H1 (cell line): ENCODE measurements around the gene IFI16. TPM values are rescaled to one million over a fixed set of nuclear protein-coding genes. Genes with fewer than 3 reads are reported as not detected.

Experiments
- CTCF ChIA-PET: fragments of 300-600 bp; sonication (Branson Sonifier 250); formaldehyde crosslinking; loops from one replicate; lab custom pipeline; 2021; ENCODE audit not compliant: partially characterized antibody; lab: Charles Lee
- POLR2A ChIA-PET: fragments of 300-600 bp; sonication (Branson Sonifier 250); formaldehyde crosslinking; loops from one replicate; lab custom pipeline; 2021; ENCODE audit warnings: inconsistent platforms; ENCODE audit not compliant: partially characterized antibody; lab: Charles Lee
- DNase-seq, 2 experiments: peaks; one replicate each; pipeline versions ENCODE4 v3.0.0 to v3.0.0-alpha.2; 2010 to 2022; ENCODE audit warnings: low spot score in 2 of 2, low read depth in 1 of 2, mixed read lengths in 1 of 2
- FAIRE-seq: peaks from 2 replicates; lab custom pipeline; 2011; peaks lifted over from hg19 to GRCh38; lab: Jason Lieb, UNC
- H2AFZ ChIP-seq: 2 replicates; pipeline ENCODE4 v1.8.1; 2012; ENCODE audit warnings: low read length, inconsistent platforms
- H2AK5ac ChIP-seq: 2 replicates; pipeline ENCODE4 v1.6.1; 2013; ENCODE audit warnings: low read depth, low read length
- H2BK120ac ChIP-seq: replicated peaks from 2 replicates; pipeline ENCODE3; 2013; ENCODE audit warnings: low read depth, low read length, inconsistent platforms
- H2BK12ac ChIP-seq: 2 replicates; pipeline ENCODE4 v1.6.1; 2013; ENCODE audit warnings: low read depth, low read length
- H2BK15ac ChIP-seq: 2 replicates; pipeline ENCODE4 v1.6.1; 2013; ENCODE audit warnings: low read length
- H2BK20ac ChIP-seq: 2 replicates; pipeline ENCODE4 v1.6.1; 2013; ENCODE audit warnings: low read length
- H2BK5ac ChIP-seq: 2 replicates; pipeline ENCODE4 v1.6.1; 2013; ENCODE audit warnings: low read depth, low read length
- H3K14ac ChIP-seq: 2 replicates; pipeline ENCODE4 v1.6.1; 2013; ENCODE audit warnings: inconsistent platforms; ENCODE audit not compliant: insufficient read length
- H3K18ac ChIP-seq: 2 replicates; pipeline ENCODE4 v1.6.1; 2013; ENCODE audit warnings: low read length; ENCODE audit errors: extremely low read depth
- H3K23ac ChIP-seq: 2 replicates; pipeline ENCODE4 v1.6.1; 2013; ENCODE audit warnings: inconsistent platforms; ENCODE audit not compliant: insufficient read length
- H3K23me2 ChIP-seq: 2 replicates; pipeline ENCODE4 v1.6.1; 2013; ENCODE audit warnings: low read depth, low read length
- H3K27ac ChIP-seq: 2 replicates; pipeline ENCODE4 v1.6.1; 2011; ENCODE audit warnings: low read depth, low read length, inconsistent platforms
- H3K27me3 ChIP-seq, 4 experiments: replicated peaks in 1 of 4; 1 replicate in 1 of 4; 2 replicates in 3 of 4; pipeline versions ENCODE4 v1.6.1 to v1.8.1; 2011 to 2013; ENCODE audit warnings: low read length in 3 of 4, mild to moderate bottlenecking in 3 of 4, inconsistent platforms in 2 of 4, mixed read lengths in 2 of 4, moderate library complexity in 1 of 4; ENCODE audit not compliant: control insufficient read depth in 3 of 4, insufficient read depth in 3 of 4; ENCODE audit errors: extremely low read depth in 1 of 4
- H3K36me3 ChIP-seq, 4 experiments: 2 replicates each; pipeline versions ENCODE4 v1.6.1 to v1.8.1; 2011 to 2013; ENCODE audit warnings: mild to moderate bottlenecking in 4 of 4, low read length in 3 of 4, moderate library complexity in 2 of 4, control low read depth in 1 of 4, inconsistent platforms in 1 of 4; ENCODE audit not compliant: insufficient read depth in 4 of 4, control insufficient read depth in 2 of 4
- H3K4ac ChIP-seq: replicated peaks from 2 replicates; pipeline ENCODE3; 2013; ENCODE audit warnings: low read length, low read depth, mixed read lengths, inconsistent platforms; ENCODE audit not compliant: insufficient read length
- H3K4me1 ChIP-seq, 4 experiments: replicated peaks in 1 of 4; 1 replicate in 1 of 4; 2 replicates in 3 of 4; pipeline versions ENCODE4 v1.6.1 to v1.8.1; 2011 to 2013; ENCODE audit warnings: low read length in 3 of 4, inconsistent platforms in 2 of 4, mixed read lengths in 1 of 4; ENCODE audit not compliant: insufficient read depth in 4 of 4, control insufficient read depth in 3 of 4
- H3K4me2 ChIP-seq, 2 experiments: 2 replicates each; pipeline versions ENCODE4 v1.6.1 to v1.8.1; 2011 to 2013; ENCODE audit warnings: low read depth in 2 of 2, low read length in 2 of 2, control low read depth in 1 of 2, inconsistent platforms in 1 of 2, mild to moderate bottlenecking in 1 of 2; ENCODE audit not compliant: insufficient read depth in 1 of 2
- H3K4me3 ChIP-seq, 4 experiments: fragments of 200-600, 300-600 bp in 1 of 4; sonication (generic), shearing (Covaris generic), sonication (Bioruptor Twin) in 1 of 4; 2 replicates each; pipeline versions ENCODE4 v1.5.1 to v1.8.1; 2011 to 2016; ENCODE audit warnings: low read length in 4 of 4, low read depth in 3 of 4, control low read depth in 2 of 4, inconsistent platforms in 2 of 4, mild to moderate bottlenecking in 2 of 4, mixed read lengths in 1 of 4, moderate library complexity in 1 of 4; ENCODE audit not compliant: insufficient read depth in 2 of 4; ENCODE audit errors: extremely low read depth in 1 of 4
- H3K56ac ChIP-seq: replicated peaks from 2 replicates; pipeline ENCODE3; 2013; ENCODE audit warnings: low read depth, mild to moderate bottlenecking, mixed read lengths, low read length, inconsistent platforms; ENCODE audit not compliant: insufficient read length
- H3K79me1 ChIP-seq: 2 replicates; pipeline ENCODE4 v1.6.1; 2013; ENCODE audit warnings: low read depth, low read length, control low read depth
- H3K79me2 ChIP-seq, 2 experiments: 2 replicates each; pipeline versions ENCODE4 v1.6.1 to v1.8.1; 2012 to 2013; ENCODE audit warnings: low read length in 2 of 2, mild to moderate bottlenecking in 2 of 2, inconsistent platforms in 1 of 2; ENCODE audit not compliant: insufficient read depth in 2 of 2, control insufficient read depth in 1 of 2
- H3K9ac ChIP-seq, 4 experiments: replicated peaks in 1 of 4; 1 replicate in 1 of 4; 2 replicates in 3 of 4; pipeline versions ENCODE4 v1.6.1 to v1.8.1; 2011 to 2013; ENCODE audit warnings: low read depth in 3 of 4, low read length in 3 of 4, control low read depth in 2 of 4, mild to moderate bottlenecking in 2 of 4, moderate library complexity in 2 of 4, inconsistent platforms in 1 of 4; ENCODE audit errors: extremely low read depth in 1 of 4
- H3K9me3 ChIP-seq, 2 experiments: 2 replicates each; pipeline versions ENCODE4 v1.6.1 to v1.8.1; 2012 to 2013; ENCODE audit warnings: mild to moderate bottlenecking in 2 of 2, moderate library complexity in 2 of 2, control low read depth in 1 of 2, inconsistent platforms in 1 of 2, low read depth in 1 of 2, low read length in 1 of 2, mixed read lengths in 1 of 2; ENCODE audit not compliant: insufficient read depth in 2 of 2
- H4K20me1 ChIP-seq, 2 experiments: replicated peaks in 1 of 2; 2 replicates each; pipeline versions ENCODE3 to v1.8.1; 2011 to 2013; ENCODE audit warnings: inconsistent platforms in 2 of 2, low read length in 2 of 2, mild to moderate bottlenecking in 1 of 2; ENCODE audit not compliant: insufficient read depth in 2 of 2, control insufficient read depth in 1 of 2
- H4K5ac ChIP-seq: 2 replicates; pipeline ENCODE4 v1.6.1; 2013; ENCODE audit warnings: low read length, low read depth, mixed read lengths, inconsistent platforms; ENCODE audit not compliant: insufficient read length
- H4K8ac ChIP-seq: 2 replicates; pipeline ENCODE4 v1.8.0; 2013; ENCODE audit warnings: mild to moderate bottlenecking, moderate library complexity, low read length, inconsistent platforms; ENCODE audit not compliant: insufficient read depth; ENCODE audit errors: extremely low read depth
- H4K91ac ChIP-seq: replicated peaks from 2 replicates; pipeline ENCODE3; 2013; ENCODE audit warnings: low read length, mixed read lengths, inconsistent platforms; ENCODE audit not compliant: insufficient read length
- CTCF ChIP-seq, 3 experiments: IDR thresholded peaks; 1 replicate in 2 of 3; 2 replicates in 1 of 3; pipeline versions ENCODE4 v1.5.1 to v1.6.1; 2011; ENCODE audit warnings: low read length in 3 of 3, mild to moderate bottlenecking in 3 of 3, inconsistent platforms in 2 of 3, low read depth in 1 of 3, moderate library complexity in 1 of 3; ENCODE audit not compliant: insufficient read depth in 1 of 3; ENCODE audit errors: control extremely low read depth in 1 of 3
- KDM5A ChIP-seq: fragments of 200-600 bp; IDR thresholded peaks from 2 replicates; pipeline ENCODE4 v1.7.1; 2012; ENCODE audit warnings: mild to moderate bottlenecking, low read length, inconsistent platforms, mixed read lengths
- MAX ChIP-seq: IDR thresholded peaks from 2 replicates; pipeline ENCODE4 v1.6.1; 2012; ENCODE audit warnings: inconsistent platforms
- SP4 ChIP-seq: IDR thresholded peaks from 2 replicates; pipeline ENCODE4 v1.6.1; 2012; ENCODE audit warnings: low read length, inconsistent platforms
- WGBS, 2 experiments: shearing (Covaris generic) in 1 of 2; methylation state at CpG; one replicate each; pipeline versions ENCODE4 v1.1.6 to v1.1.7; 2013 to 2015; ENCODE audit warnings: low lambda C conversion rate in 2 of 2, mixed read lengths in 2 of 2, inconsistent platforms in 1 of 2, low coverage in 1 of 2, missing lambda C conversion rate in 1 of 2; ENCODE audit not compliant: insufficient replicate concordance in 2 of 2, insufficient coverage in 1 of 2, insufficient read length in 1 of 2; ENCODE audit errors: extremely low coverage in 1 of 2, missing lambda C conversion rate in 1 of 2; 5-methylcytosine and 5-hydroxymethylcytosine counted together
- polyA plus RNA-seq, 7 experiments: library from polyadenylated mRNA; depleted of rRNA in 3 of 7; stranded (reverse) in 5 of 7; unstranded in 2 of 7; fragments of >200 nt in 5 of 7; fragments of 200-250 nt in 2 of 7; gene quantifications; 1 replicate in 5 of 7; 2 replicates in 1 of 7; 4 replicates in 1 of 7; pipeline versions ENCODE4 v1.2.1 to v1.2.3, GENCODE V29; 2011 to 2013; ENCODE audit warnings: missing spikeins in 2 of 7, mixed read lengths in 2 of 7
- total RNA-seq: library from RNA; stranded (reverse); fragmentation: NEBNext Ultra II Directional; extraction: Animal tissue kit (Norgen Biotek cat#: 25700); gene quantifications from 2 replicates; pipeline ENCODE4 v1.2.1, GENCODE V29; 2021
- TF ChIP-seq, protein P1 (sequence below): IDR thresholded peaks from 2 replicates; pipeline ENCODE4 v1.6.1; 2012; ENCODE audit warnings: inconsistent platforms

The IFI16 gene
- total and polyA plus RNA-seq, 2 of the 8 experiments (the other 6 are each of a cell fraction or from before 2014, with no cell fraction given): 0.63 to 0.74 TPM

DNA sequence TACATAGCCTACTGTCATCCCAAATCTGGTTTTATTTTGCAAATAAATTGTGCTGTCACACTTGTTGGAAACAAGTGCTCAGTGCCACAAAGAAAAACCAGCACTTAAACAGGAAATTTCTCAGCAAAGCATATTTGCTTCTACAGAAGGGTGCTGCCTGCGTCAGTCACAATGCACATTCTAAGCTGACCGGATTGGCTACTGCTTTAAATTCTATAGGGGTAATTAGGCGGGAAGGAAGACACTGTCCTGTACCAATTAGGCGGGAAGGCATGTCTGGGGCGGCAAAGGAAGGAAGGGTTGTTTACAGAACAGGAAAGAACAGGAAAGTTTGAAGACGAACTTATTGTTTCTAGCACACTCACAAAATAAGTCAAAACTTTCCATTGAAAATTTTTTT, 2.8 kb downstream of the IFI16 start:
- Histone ChIP-seq H3K4me1 (peaks cover 0 to 4% (median 1%) of the 10 kb centered on the region in 4 experiments; a peak in 3 of 7 replicates), H2BK15ac (no peak overlapping the region), H4K8ac (no peak overlapping the region), H4K20me1 (no peaks in the 10 kb centered on the region), H3K23me2 (no peaks in the 10 kb centered on the region), H2AFZ (no peak overlapping the region), H3K27me3 (peaks cover 0 to 6% (median 0%) of the 10 kb centered on the region in 4 experiments; a peak in 4 of 7 replicates), H2BK20ac (no peak overlapping the region), H3K9me3 (no peaks in the 10 kb centered on the region), H3K27ac (no peak overlapping the region), H3K36me3 (no peaks in the 10 kb centered on the region), H3K18ac (no peak overlapping the region), H3K4ac (no peak overlapping the region), H2BK12ac (no peak overlapping the region), H4K5ac (no peak overlapping the region), H3K79me2 (no peaks in the 10 kb centered on the region), H3K14ac (no peak overlapping the region), H3K23ac (no peak overlapping the region), H3K79me1 (no peaks in the 10 kb centered on the region), H2AK5ac (no peak overlapping the region), H3K4me3 (no peak overlapping the region), H2BK120ac (no peak overlapping the region), H2BK5ac (no peak overlapping the region), H3K9ac (no peak overlapping the region), H3K56ac (no peak overlapping the region), H3K4me2 (no peak overlapping the region), H4K91ac (no peak overlapping the region)
- DNase-seq (no peak), FAIRE-seq (no peak)
- TF ChIP-seq CTCF (IDR thresholded peaks at IDR 0.05; ENCODE audit: control extremely low read depth in 1 of 3, insufficient read depth in 1 of 3, low read depth in 1 of 3, low read length in 3 of 3) (no peak), MAX (no peak), KDM5A (no peak), SP4 (no peak)
- TF ChIP-seq, protein P1, sequence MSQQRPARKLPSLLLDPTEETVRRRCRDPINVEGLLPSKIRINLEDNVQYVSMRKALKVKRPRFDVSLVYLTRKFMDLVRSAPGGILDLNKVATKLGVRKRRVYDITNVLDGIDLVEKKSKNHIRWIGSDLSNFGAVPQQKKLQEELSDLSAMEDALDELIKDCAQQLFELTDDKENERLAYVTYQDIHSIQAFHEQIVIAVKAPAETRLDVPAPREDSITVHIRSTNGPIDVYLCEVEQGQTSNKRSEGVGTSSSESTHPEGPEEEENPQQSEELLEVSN: peak; percentile 92
- WGBS, 2 experiments: 90% methylated on average over 6 of the region's 6 CpGs; no CpG with 5 or more reads in 1 of the 2 experiments
- ChIA-PET POLR2A (no interaction called here), CTCF (no interaction called here)
